ENCODE measurements around the gene ACOXL.

The ACOXL gene

DNA sequence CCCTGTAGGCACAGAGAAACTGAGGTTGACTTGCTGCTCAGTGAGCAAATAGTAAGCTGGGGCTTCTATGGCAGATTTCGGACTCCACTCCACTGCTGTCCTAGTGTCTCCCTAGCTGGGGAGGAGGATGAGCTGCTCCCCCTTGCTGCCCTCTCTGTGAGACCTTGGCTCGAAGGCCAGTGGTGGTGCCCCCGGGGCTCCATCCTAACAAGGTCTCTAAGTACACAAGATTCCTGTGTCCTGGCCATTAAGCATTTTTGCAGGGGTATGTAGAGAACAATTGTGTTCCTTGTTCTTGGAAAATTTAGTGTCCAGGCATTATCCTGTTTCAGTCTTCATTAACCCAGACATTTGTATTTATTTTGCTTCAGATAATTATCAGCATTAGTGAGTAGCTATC is 367.0 kb downstream of the ACOXL start:
- Histone ChIP-seq H3K4me1 (no peaks in the 10 kb centered on the region), H3K9me3 (no peaks in the 10 kb centered on the region), H3K27me3 (no peaks in the 10 kb centered on the region), H3K4me3 (ENCODE audit: low read depth, low read length) (no peak overlapping the region), H3K36me3 (no peaks in the 10 kb centered on the region)
- TF ChIP-seq, protein P1, sequence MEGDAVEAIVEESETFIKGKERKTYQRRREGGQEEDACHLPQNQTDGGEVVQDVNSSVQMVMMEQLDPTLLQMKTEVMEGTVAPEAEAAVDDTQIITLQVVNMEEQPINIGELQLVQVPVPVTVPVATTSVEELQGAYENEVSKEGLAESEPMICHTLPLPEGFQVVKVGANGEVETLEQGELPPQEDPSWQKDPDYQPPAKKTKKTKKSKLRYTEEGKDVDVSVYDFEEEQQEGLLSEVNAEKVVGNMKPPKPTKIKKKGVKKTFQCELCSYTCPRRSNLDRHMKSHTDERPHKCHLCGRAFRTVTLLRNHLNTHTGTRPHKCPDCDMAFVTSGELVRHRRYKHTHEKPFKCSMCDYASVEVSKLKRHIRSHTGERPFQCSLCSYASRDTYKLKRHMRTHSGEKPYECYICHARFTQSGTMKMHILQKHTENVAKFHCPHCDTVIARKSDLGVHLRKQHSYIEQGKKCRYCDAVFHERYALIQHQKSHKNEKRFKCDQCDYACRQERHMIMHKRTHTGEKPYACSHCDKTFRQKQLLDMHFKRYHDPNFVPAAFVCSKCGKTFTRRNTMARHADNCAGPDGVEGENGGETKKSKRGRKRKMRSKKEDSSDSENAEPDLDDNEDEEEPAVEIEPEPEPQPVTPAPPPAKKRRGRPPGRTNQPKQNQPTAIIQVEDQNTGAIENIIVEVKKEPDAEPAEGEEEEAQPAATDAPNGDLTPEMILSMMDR (IDR thresholded peaks at IDR 0.05; ENCODE audit: low read depth, low read length) = no peak
- no peak for DNase-seq

DNA sequence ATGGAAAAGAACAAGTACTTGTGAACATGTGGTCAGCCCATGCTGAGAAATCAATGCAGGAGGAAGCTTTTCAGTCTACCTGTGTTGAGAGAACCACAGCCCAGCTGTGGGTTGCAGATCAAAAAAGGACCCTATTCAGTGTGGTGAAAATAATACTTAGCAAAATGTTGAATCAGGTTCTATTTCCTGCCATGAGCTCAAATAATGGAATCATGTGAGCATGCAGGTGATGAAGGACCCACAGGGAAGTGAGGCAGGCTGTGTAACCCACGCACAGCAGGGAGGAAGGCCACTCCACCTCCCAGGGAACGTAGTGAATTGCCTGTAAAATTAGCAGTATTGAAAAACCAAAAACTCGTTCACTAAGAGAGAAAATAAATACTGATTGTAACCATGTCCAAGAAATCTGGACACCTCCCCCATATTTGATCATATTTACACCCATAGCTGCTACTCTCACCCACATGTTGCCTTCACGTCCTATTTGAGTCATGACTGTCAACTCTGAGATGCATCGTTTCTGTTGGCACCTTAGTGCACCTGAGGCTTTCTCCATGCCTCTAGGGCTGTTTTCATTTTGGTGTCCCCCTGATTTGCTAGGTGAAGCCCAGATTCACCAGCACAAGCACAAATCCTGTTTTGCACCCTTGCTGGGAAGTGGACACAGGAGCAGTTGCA is 367.9 kb downstream of the ACOXL start:
- TF ChIP-seq, protein P1 (IDR thresholded peaks at IDR 0.05; ENCODE audit: low read depth, low read length) = no peak
- H3K27me3 ChIP-seq = no peaks in the 10 kb centered on the region
- H3K9me3 ChIP-seq = no peaks in the 10 kb centered on the region
- DNase-seq = no peak
- H3K4me3 ChIP-seq (ENCODE audit: low read depth, low read length) = no peak overlapping the region
- H3K36me3 ChIP-seq = no peaks in the 10 kb centered on the region
- no peaks in the 10 kb centered on the region for H3K4me1 ChIP-seq

DNA sequence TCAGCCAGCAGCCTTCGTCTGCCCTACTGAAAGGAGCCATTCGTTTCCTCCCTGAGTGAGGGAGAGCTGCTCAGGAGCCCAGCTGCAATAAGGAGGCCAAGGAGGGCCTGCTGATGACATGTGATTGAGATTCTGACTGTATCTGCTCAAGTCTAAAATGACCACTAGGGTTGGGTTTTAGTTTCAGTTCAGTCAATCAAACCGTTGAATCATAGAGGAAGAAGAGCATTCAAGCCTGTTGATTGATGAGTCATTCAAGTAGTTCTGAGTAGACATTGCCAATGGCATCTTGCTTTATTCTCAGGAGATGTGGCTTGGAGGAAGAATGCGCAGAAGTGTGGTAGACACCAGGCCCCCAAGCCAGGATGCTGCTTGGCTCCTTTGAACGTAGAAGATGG is 368.4 kb downstream of the ACOXL start:
- Histone ChIP-seq H3K4me3 (ENCODE audit: low read depth, low read length) (no peak overlapping the region), H3K4me1 (no peaks in the 10 kb centered on the region), H3K36me3 (no peaks in the 10 kb centered on the region), H3K9me3 (no peaks in the 10 kb centered on the region), H3K27me3 (no peaks in the 10 kb centered on the region)
- no peak for DNase-seq
- TF ChIP-seq, protein P1 (IDR thresholded peaks at IDR 0.05; ENCODE audit: low read depth, low read length) = no peak

DNA sequence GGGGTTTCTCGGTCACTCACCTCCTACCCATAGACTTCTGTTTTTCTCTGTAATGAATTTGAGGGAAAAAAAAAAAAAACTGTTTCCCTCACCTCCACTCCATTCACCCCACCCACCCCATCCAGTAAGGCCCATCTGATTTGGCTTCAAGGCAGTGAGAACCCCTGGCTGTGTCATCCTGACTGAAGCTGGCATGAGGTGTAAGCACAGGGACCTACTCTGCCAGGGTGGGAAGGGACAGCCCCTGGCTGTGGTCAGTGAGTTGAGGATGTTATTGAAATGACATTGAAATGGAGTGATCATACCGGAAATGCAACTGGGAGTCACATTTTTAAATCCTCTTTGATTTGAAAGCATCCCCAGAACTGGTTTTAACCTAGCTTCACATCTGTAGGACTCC is 369.2 kb downstream of the ACOXL start:
- Histone ChIP-seq H3K4me1 (no peaks in the 10 kb centered on the region), H3K27me3 (no peaks in the 10 kb centered on the region)
- TF ChIP-seq, protein P1 (IDR thresholded peaks at IDR 0.05; ENCODE audit: low read depth, low read length) = no peak

DNA sequence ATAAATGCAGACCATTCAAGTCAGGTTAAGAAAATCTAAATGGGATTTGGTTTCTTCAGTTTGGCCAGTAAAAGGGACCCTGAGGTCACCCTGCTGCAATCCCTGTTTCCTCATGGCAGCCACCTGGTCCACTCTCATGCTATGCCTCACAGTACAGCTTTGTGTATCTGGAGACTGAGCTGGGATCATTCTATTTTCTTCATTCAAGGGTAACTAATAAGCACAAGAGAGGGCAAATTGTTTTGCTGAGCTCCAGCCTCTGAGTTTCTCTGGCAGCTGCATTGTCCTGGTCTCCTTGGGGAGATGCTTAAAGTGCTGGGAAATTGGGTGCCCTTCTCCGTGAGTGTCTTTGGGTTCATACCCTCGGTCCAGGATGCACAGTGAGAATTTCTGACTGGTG is 369.8 kb downstream of the ACOXL start:
- Histone ChIP-seq H3K4me3 (ENCODE audit: low read depth, low read length) (no peak overlapping the region), H3K36me3 (no peaks in the 10 kb centered on the region), H3K9me3 (no peaks in the 10 kb centered on the region), H3K27me3 (no peaks in the 10 kb centered on the region), H3K4me1 (no peaks in the 10 kb centered on the region)
- DNase-seq = no peak
- TF ChIP-seq, protein P1 (IDR thresholded peaks at IDR 0.05; ENCODE audit: low read depth, low read length) = no peak

More for the DNA sequence above, 369.2 kb downstream of the ACOXL start:
- DNase-seq = no peak
- no peak overlapping the region for H3K4me3 ChIP-seq (ENCODE audit: low read depth, low read length)
- no peaks in the 10 kb centered on the region for H3K9me3 ChIP-seq
- H3K36me3 ChIP-seq = no peaks in the 10 kb centered on the region

DNA sequence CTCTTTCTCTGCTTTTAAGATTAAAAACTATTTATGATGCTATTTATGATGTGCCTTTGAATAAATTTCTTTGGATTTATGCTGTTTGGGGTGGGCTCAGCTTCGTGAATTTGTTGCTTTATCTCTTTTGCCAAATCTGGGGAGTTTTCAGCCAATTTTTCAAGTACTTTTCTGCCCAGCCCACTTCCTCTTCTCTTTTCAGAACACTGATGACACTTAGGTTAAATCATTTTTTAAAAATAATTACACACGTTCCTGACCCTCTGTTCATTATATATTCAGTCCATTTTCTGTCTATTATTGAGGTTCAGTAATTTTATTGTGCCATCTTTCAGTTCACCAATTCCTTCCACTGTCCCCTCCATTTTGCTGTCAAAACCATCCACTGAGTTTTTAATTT is 373.6 kb downstream of the ACOXL start:
- H3K36me3 ChIP-seq = no peaks in the 10 kb centered on the region
- no peaks in the 10 kb centered on the region for H3K9me3 ChIP-seq
- no peak overlapping the region for H3K4me3 ChIP-seq (ENCODE audit: low read depth, low read length)
- TF ChIP-seq, protein P1 (IDR thresholded peaks at IDR 0.05; ENCODE audit: low read depth, low read length) = no peak
- no peak for DNase-seq
- H3K27me3 ChIP-seq = no peaks in the 10 kb centered on the region
- no peaks in the 10 kb centered on the region for H3K4me1 ChIP-seq
